Measurements from ENCODE around the gene SRSF6.
A peak's percentile ranks its signal among the peaks of the same experiment; 100 is the strongest.

SRSF6 gene

DNA sequence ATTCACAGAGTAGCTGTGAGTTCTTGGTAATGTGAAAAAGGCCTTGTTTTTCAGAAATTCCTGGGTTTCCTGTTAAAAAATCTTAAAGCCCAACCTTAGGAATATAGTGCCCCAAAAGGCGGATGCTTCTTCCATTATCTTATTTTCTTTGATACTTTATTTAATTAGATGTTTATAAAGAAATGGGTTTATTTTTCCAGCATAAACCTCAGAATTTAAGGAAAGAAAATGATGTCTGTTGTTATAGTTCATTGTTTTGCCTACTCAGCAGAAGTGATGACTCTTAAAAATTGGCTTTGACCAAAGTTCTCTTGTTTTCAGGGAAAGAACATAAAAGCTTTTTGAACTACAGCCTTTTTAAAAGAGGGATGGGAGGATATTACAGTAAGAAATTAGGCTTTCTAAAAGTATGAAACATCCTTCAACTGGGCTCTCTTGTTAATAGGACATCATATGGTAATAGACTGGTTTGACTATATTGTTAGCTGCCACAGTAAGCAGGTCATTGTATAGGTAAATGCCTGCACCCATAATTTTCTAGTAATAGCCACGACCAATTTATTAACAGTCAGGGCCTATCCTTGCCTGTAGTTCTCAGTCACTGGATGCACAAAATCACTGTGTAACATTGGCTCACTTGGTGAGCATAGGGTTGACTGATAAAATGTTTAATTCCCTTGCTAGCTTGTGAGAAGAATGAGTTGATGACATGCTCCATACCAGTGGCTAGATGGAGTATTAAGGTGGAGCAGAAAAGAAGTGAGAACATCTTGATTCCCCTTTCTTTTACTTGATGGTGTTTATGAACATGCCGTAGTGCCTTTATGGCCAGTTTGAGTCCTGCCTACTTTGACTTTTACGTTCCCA lies 5.2 kb downstream of the SRSF6 start:
- peaks cover 58% of the 10 kb centered on the region for H3K79me2 ChIP-seq (ENCODE audit: insufficient read depth, low read length)
- H3K27me3 ChIP-seq (ENCODE audit: insufficient read depth, low read length, poor library complexity), result no peaks in the 10 kb centered on the region
- H3K9me3 ChIP-seq (ENCODE audit: insufficient read depth, low read length, severe bottlenecking), result no peaks in the 10 kb centered on the region
- H3K27ac ChIP-seq (ENCODE audit: low read length), result no peak overlapping the region
- no peak for TF ChIP-seq EZH2 (IDR thresholded peaks at IDR 0.05; ENCODE audit: borderline replicate concordance, low read depth, low read length, severe bottlenecking)
- TF ChIP-seq, protein P1, sequence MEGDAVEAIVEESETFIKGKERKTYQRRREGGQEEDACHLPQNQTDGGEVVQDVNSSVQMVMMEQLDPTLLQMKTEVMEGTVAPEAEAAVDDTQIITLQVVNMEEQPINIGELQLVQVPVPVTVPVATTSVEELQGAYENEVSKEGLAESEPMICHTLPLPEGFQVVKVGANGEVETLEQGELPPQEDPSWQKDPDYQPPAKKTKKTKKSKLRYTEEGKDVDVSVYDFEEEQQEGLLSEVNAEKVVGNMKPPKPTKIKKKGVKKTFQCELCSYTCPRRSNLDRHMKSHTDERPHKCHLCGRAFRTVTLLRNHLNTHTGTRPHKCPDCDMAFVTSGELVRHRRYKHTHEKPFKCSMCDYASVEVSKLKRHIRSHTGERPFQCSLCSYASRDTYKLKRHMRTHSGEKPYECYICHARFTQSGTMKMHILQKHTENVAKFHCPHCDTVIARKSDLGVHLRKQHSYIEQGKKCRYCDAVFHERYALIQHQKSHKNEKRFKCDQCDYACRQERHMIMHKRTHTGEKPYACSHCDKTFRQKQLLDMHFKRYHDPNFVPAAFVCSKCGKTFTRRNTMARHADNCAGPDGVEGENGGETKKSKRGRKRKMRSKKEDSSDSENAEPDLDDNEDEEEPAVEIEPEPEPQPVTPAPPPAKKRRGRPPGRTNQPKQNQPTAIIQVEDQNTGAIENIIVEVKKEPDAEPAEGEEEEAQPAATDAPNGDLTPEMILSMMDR (IDR thresholded peaks at IDR 0.05; ENCODE audit: borderline replicate concordance, extremely low read depth, low read length, poor library complexity, severe bottlenecking), result no peak
- peaks cover 76% of the 10 kb centered on the region for H4K20me1 ChIP-seq (ENCODE audit: insufficient read depth, low read length)
- H3K4me3 ChIP-seq (ENCODE audit: low read depth in 1 of 2, low read length in 2 of 2), result no peak overlapping the region
- H3K4me2 ChIP-seq (ENCODE audit: insufficient read depth, low read length), result peak overlapping the region; percentile 17; the same call in 1 of the 2 replicates
- H3K4me1 ChIP-seq (ENCODE audit: insufficient read depth, low read length), result peaks cover 32% of the 10 kb centered on the region
- ATAC-seq (ENCODE audit: insufficient read depth, low read depth) (no peak), DNase-seq (no peak)
- H3K36me3 ChIP-seq (ENCODE audit: insufficient read depth, low read length), result peaks cover 90% of the 10 kb centered on the region
- no peak overlapping the region for H3K9ac ChIP-seq (ENCODE audit: low read depth, low read length)
- H2AFZ ChIP-seq (ENCODE audit: low read depth, low read length), result no peak overlapping the region

DNA sequence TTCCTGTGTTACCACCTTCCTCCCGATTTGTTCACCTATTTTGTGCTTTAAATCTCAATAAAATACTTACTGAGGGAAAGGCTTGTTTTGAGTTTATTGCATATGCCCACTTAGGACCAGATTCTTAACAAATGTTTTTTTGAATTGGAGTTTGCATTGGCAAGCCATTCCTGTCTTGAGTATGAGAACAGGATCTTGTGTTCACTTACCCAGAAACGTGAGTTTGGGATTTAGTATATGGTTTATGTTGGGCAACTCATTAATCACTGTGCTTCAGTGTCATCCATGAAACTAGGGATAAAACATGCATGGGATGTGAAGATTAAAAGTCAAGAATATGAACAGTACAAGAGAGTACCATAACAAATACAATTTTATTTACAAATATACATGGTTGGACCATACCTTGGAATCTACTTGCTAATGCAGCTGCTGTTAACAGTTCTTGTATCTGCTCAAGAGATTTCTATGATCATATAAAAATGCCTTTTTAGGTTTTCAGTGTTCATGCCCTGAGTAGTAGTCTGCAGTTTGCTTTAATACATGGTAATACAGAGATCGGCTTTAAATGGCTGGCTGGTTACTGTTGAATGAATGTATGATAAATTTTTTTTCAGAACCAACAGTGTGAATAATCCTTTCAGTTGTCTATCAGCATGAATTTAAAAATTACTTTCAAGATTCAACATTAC lies 6.0 kb downstream of the SRSF6 start:
- no peak overlapping the region for H3K4me3 ChIP-seq (ENCODE audit: low read depth in 1 of 2, low read length in 2 of 2)
- no peaks in the 10 kb centered on the region for H3K9me3 ChIP-seq (ENCODE audit: insufficient read depth, low read length, severe bottlenecking)
- no peak overlapping the region for H2AFZ ChIP-seq (ENCODE audit: low read depth, low read length)
- H3K27me3 ChIP-seq (ENCODE audit: insufficient read depth, low read length, poor library complexity), result no peaks in the 10 kb centered on the region
- H4K20me1 ChIP-seq (ENCODE audit: insufficient read depth, low read length), result peaks cover 74% of the 10 kb centered on the region
- DNase-seq, result no peak
- no peak overlapping the region for H3K9ac ChIP-seq (ENCODE audit: low read depth, low read length)
- H3K4me2 ChIP-seq (ENCODE audit: insufficient read depth, low read length), result 0 out of 2 replicates have a peak overlapping the region, but pooled peaks have one; percentile 8
- peaks cover 50% of the 10 kb centered on the region for H3K79me2 ChIP-seq (ENCODE audit: insufficient read depth, low read length)
- H3K4me1 ChIP-seq (ENCODE audit: insufficient read depth, low read length), result peaks cover 32% of the 10 kb centered on the region
- ATAC-seq (ENCODE audit: insufficient read depth, low read depth), result no peak
- no peak overlapping the region for H3K27ac ChIP-seq (ENCODE audit: low read length)
- H3K36me3 ChIP-seq (ENCODE audit: insufficient read depth, low read length), result peaks cover 88% of the 10 kb centered on the region
- TF ChIP-seq, protein P1 (IDR thresholded peaks at IDR 0.05; ENCODE audit: borderline replicate concordance, extremely low read depth, low read length, poor library complexity, severe bottlenecking), result no peak
- TF ChIP-seq EZH2 (IDR thresholded peaks at IDR 0.05; ENCODE audit: borderline replicate concordance, low read depth, low read length, severe bottlenecking), result no peak

DNA sequence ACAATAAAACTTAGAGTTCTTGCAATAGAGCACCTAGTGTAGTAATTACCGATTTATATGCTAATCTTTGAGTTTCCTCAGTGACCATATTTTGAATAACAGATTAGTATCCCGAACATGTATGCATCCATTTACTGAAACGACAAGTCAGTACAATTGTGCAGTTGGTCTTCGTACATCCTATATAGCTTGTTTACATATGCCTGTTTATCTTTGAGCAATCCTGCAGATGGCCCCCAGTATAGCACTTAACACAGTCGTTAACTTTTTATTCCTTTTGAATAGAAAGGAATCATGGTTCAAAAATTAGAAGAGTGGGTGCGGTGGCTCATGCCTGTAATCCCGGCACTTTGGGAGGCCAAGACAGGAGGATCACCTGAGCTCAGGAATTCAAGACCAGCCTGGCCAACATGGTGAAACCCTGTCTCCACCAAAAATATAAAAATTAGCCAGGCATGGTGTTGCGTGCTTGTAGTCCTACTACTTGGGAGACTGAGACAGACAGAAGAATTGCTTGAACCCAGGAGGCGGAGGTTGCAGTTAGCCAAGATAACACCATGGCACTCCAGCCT lies 6.6 kb downstream of the SRSF6 start:
- Histone ChIP-seq H3K9me3 (ENCODE audit: insufficient read depth, low read length, severe bottlenecking) (no peaks in the 10 kb centered on the region), H3K36me3 (ENCODE audit: insufficient read depth, low read length) (peaks cover 87% of the 10 kb centered on the region), H3K4me2 (ENCODE audit: insufficient read depth, low read length) (no peak overlapping the region), H3K4me1 (ENCODE audit: insufficient read depth, low read length) (peaks cover 26% of the 10 kb centered on the region), H3K4me3 (ENCODE audit: low read depth in 1 of 2, low read length in 2 of 2) (no peak overlapping the region), H3K27ac (ENCODE audit: low read length) (no peak overlapping the region), H2AFZ (ENCODE audit: low read depth, low read length) (no peak overlapping the region), H3K27me3 (ENCODE audit: insufficient read depth, low read length, poor library complexity) (no peaks in the 10 kb centered on the region), H3K79me2 (ENCODE audit: insufficient read depth, low read length) (peaks cover 44% of the 10 kb centered on the region), H4K20me1 (ENCODE audit: insufficient read depth, low read length) (peaks cover 67% of the 10 kb centered on the region), H3K9ac (ENCODE audit: low read depth, low read length) (no peak overlapping the region)
- TF ChIP-seq, protein P1 (IDR thresholded peaks at IDR 0.05; ENCODE audit: borderline replicate concordance, extremely low read depth, low read length, poor library complexity, severe bottlenecking), result no peak
- no peak for TF ChIP-seq EZH2 (IDR thresholded peaks at IDR 0.05; ENCODE audit: borderline replicate concordance, low read depth, low read length, severe bottlenecking)
- DNase-seq, result no peak
- ATAC-seq (ENCODE audit: insufficient read depth, low read depth), result no peak
